Stimulated activated naive CD8-positive, alpha-beta T cell treated with anti-CD3 and anti-CD28 coated beads, Interleukin-15, amount 100 ng/mL, for 72 hours (primary cell): Measurements from ENCODE around the gene NDUFB10.

Experiments
- ATAC-seq: fragments of 150-1000 bp; cut with Tn5 transposase; 2 replicates; pipeline ENCODE4 v1.10.0; 2021; ENCODE audit warnings: mild to moderate bottlenecking, moderate library complexity
- DNase-seq, 2 donors: peaks; one replicate each; pipeline ENCODE4 v3.0.0; 2021 to 2022
- H3K27ac Mint-ChIP-seq, 2 donors: one replicate each; pipeline ENCODE4 v1.8.0; 2022; ENCODE audit warnings: mild to moderate bottlenecking in 2 of 2, mixed read lengths in 2 of 2, moderate library complexity in 2 of 2
- H3K27me3 Mint-ChIP-seq: one replicate; pipeline ENCODE4 v1.8.0; 2022; ENCODE audit warnings: mixed read lengths
- H3K4me1 Mint-ChIP-seq: one replicate; pipeline ENCODE4 v1.8.0; 2022; ENCODE audit warnings: mild to moderate bottlenecking, mixed read lengths
- H3K4me3 Mint-ChIP-seq, 2 donors: one replicate each; pipeline ENCODE4 v1.8.0; 2022; ENCODE audit warnings: mild to moderate bottlenecking in 2 of 2, mixed read lengths in 2 of 2, moderate library complexity in 1 of 2
- H3K9me3 Mint-ChIP-seq, 2 donors: one replicate each; pipeline ENCODE4 v1.8.0; 2022; ENCODE audit warnings: mixed read lengths in 2 of 2

NDUFB10 gene

DNA sequence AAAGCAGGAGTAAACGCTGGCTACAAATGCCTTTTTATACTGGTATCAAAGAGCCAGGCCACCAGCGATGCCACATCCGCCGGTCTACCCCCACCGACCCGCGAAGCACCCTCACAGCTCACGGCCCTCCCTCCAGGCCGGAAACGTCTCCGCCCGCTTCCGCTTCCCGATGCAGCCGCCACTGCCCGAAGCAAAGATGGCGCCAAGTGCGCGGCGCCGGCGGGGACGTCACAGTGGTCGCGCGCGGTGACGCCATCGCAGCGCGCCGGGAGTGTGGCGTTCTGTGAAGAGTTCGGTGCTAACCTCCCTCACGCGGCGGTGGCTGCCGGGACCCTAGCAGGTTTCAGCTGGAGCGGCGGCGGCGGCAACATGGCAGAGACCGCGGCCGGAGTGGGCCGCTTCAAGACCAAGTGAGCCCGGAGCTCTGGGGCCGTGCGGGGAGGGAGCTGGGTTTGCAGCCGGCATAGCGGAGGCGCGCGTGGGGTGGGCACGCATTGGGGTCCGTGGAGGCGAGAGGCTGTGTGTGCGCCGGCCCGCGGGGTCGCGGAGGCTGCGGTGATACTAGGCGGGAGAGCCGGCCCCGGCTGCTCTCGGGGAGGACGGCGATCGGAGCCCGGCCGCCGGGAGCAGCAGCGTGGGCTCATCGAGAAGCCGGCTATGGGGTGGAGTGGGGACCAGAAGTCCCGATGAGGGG is 12.6 kb downstream of the NDUFB10 start, which contains the start of gene TBL3:
TSS of gene TBL3 (plus strand) at position 258 of the 694 bp plus-strand sequence. CDS start at position 370, 112 bp downstream.
- peak; percentile 97 to 98 for DNase-seq
- peaks cover 54% of the 10 kb centered on the region for H3K4me1 Mint-ChIP-seq
- ATAC-seq, result peak; percentile 97
- no peaks in the 10 kb centered on the region for H3K27me3 Mint-ChIP-seq
- peak within 1 kb of the TSS; percentile 94 to 99 for H3K27ac Mint-ChIP-seq
- no peaks in the 10 kb centered on the region for H3K9me3 Mint-ChIP-seq
- H3K4me3 Mint-ChIP-seq, result peak within 1 kb of the TSS; percentile 94 to 100

DNA sequence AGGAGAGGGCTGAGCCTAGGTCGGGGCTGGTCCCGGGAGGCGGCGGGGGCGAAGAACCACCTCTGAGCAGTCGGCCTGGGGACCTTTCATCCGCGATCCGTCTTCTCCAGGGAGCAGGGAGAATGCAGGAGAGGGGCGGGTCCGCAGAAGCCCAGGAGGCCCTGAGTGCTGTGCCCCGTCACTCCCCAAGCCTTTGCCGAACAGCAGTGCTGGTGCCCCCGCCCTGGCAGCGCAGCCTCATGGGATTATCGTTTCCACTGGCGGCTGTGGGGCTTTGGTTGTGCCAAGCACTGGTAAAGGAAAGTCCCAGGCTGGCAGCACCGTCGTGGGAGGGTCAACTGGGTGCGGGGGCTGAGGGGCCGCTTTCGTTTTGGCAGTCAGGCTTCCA is 13.1 kb downstream of the NDUFB10 start:
- Mint-ChIP-seq H3K27me3 (no peaks in the 10 kb centered on the region), H3K4me1 (peaks cover 49% of the 10 kb centered on the region), H3K4me3 (peak overlapping the region; percentile 94 to 100), H3K27ac (peak overlapping the region; percentile 94 to 99), H3K9me3 (no peaks in the 10 kb centered on the region)
- no peak for ATAC-seq
- peak in 1 of 2 donors; percentile 26 for DNase-seq

GRCh38 chr16:1973461-1974156 is 14.3 kb downstream of the NDUFB10 start:
- no peaks in the 10 kb centered on the region for H3K27me3 Mint-ChIP-seq
- ATAC-seq, result no peak
- no peaks in the 10 kb centered on the region for H3K9me3 Mint-ChIP-seq
- no peak for DNase-seq
- H3K4me1 Mint-ChIP-seq, result peaks cover 46% of the 10 kb centered on the region
- peak overlapping the region; percentile 37 to 99 for H3K27ac Mint-ChIP-seq
- peak overlapping the region; percentile 12 to 60 for H3K4me3 Mint-ChIP-seq

GRCh38 chr16:1974157-1975070 is 15.1 kb downstream of the NDUFB10 start:
- DNase-seq, result no peak
- Mint-ChIP-seq H3K4me1 (peaks cover 46% of the 10 kb centered on the region), H3K4me3 (no peak overlapping the region), H3K27ac (no peak overlapping the region), H3K9me3 (no peaks in the 10 kb centered on the region), H3K27me3 (peaks cover 1% of the 10 kb centered on the region)
- ATAC-seq, result no peak

DNA sequence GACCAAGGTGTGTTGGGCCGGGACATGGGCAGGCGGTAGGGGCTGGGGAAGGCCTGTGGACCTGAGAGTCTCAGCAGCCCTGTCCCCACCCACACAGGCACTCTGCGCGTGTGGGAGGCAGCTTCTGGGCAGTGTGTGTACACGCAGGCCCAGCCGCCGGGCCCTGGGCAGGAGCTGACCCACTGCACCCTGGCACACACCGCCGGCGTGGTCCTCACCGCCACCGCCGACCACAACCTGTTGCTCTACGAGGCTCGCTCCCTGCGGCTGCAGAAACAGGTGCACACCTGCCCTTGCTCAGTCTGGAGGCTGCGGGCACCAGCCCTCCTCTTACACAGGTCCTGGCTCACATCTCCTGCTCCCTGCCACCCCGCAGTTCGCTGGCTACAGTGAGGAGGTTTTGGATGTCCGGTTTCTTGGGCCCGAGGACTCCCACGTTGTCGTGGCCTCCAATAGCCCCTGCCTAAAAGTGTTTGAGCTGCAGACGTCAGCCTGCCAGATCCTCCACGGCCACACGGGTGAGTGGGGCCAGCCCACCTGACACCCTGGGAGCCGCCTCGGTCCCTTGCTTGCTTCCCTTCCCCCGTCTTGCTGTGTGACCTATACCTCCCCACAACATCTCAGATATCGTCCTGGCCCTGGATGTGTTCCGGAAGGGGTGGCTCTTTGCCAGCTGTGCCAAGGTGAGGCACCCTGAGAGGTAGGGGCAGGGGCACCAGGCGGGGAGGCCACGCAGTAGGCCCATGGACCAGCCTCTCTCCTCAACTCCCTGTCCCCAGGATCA is 16.3 kb downstream of the NDUFB10 start:
- Mint-ChIP-seq H3K9me3 (no peaks in the 10 kb centered on the region), H3K27ac (no peak overlapping the region), H3K4me3 (no peak overlapping the region)

DNA sequence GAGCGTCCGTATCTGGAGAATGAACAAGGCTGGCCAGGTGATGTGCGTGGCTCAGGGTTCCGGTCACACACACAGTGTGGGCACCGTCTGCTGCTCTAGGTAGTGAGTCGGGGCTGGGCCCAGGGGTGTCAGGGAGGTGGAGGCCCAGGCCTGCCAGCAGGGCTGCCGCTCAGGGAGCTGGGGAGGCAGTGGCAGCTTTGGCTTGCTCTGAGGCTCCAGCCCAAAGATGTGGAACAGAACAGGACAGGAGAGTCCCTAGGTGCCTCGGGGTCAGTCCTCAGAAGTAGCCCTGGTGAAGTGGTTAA is 16.8 kb downstream of the NDUFB10 start:
- DNase-seq (no peak), ATAC-seq (no peak)
- Mint-ChIP-seq H3K4me3 (no peak overlapping the region), H3K27me3 (peaks cover 19% of the 10 kb centered on the region), H3K4me1 (peaks cover 44% of the 10 kb centered on the region), H3K9me3 (no peaks in the 10 kb centered on the region), H3K27ac (no peak overlapping the region)

More for the DNA sequence above, 16.3 kb downstream of the NDUFB10 start:
- Mint-ChIP-seq H3K4me1 (peaks cover 44% of the 10 kb centered on the region), H3K27me3 (peaks cover 13% of the 10 kb centered on the region)
- DNase-seq, result no peak
- ATAC-seq, result no peak

DNA sequence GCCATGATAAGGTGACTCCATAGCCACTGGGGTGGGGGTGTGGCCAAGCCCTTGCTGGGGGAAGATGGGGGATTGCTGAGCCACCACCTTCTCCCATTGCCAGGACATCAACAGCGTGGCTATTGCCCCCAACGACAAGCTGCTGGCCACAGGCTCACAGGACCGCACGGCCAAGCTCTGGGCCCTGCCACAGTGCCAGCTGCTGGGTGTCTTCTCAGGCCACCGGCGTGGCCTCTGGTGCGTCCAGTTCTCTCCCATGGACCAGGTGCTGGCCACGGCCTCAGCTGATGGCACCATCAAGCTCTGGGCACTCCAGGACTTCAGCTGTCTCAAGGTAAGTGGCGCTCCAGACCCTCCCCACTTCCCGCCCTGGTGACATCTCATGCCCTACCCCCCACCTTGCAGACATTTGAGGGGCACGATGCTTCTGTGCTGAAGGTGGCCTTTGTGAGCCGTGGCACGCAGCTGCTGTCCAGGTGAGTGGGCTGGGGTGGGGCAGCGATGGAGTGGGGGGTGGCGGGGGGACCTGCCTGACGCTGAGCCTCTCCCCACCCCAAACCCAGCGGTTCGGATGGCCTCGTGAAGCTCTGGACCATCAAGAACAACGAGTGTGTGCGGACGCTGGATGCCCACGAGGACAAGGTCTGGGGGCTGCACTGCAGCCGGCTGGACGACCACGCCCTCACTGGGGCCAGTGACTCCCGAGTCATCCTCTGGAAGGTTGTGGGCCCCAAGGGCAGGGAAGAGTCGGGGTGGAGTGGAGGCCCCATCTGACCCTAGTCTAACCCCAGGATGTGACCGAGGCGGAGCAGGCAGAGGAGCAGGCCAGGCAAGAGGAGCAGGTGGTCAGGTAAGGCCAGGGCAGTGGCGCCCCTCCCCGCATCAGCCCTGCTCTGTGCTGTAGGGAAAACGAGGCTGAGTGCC is 17.9 kb downstream of the NDUFB10 start:
- peaks cover 44% of the 10 kb centered on the region for H3K4me1 Mint-ChIP-seq
- no peak overlapping the region for H3K4me3 Mint-ChIP-seq
- peaks cover 29% of the 10 kb centered on the region for H3K27me3 Mint-ChIP-seq
- H3K9me3 Mint-ChIP-seq, result no peaks in the 10 kb centered on the region
- ATAC-seq, result no peak
- no peak overlapping the region for H3K27ac Mint-ChIP-seq
- DNase-seq, result no peak

DNA sequence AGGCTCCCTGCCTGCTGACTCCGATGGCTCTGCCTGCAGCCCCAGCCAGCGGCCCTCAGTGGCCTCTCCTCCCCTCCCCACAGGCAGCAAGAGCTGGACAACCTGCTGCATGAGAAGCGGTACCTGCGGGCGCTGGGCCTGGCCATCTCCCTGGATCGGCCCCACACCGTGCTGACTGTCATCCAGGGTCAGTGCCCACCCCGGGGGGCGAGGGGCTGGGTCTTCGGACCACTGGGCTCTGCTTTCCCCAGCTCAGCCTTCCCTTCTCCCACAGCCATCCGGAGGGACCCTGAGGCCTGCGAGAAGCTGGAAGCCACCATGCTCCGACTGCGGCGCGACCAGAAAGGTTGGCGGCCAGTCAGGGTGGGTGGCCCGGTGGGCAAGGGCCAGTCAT is 18.5 kb downstream of the NDUFB10 start:
- no peak for DNase-seq
- Mint-ChIP-seq H3K27me3 (peaks cover 36% of the 10 kb centered on the region), H3K4me1 (peaks cover 46% of the 10 kb centered on the region)

DNA sequence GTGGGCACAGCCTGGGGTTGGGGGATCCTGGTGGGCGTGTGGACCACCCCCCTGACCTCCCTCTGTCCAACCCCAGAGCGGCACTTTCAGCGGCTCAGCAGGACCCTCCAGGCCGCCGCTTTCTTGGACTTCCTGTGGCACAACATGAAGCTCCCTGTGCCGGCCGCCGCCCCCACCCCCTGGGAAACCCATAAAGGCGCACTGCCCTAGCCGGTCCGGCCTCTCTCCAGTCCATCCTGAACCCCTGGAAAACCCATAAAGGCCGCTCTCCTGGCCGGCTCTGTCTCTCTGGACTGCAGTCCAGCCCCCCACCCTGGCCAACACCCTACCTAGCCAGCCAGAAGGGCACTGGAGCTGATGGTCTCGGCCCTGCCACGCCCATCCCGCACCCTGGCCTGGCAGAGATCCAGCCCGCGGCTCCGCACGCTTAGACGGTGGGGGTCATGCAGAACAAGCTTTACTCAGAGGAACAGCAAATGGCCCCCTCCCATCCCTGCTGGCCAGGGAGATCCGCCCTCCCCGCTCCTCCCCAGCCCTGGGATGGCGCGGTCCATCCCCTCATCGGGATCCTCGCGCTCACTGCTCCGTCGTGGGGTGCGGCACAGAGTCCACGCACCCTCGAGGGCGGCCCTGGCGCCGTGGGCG is 19.3 kb downstream of the NDUFB10 start:
- H3K9me3 Mint-ChIP-seq, result no peaks in the 10 kb centered on the region
- ATAC-seq (no peak), DNase-seq (no peak)
- H3K27me3 Mint-ChIP-seq, result peaks cover 43% of the 10 kb centered on the region
- H3K27ac Mint-ChIP-seq, result no peak overlapping the region
- H3K4me1 Mint-ChIP-seq, result peaks cover 43% of the 10 kb centered on the region
- no peak overlapping the region for H3K4me3 Mint-ChIP-seq

More for the DNA sequence above, 18.5 kb downstream of the NDUFB10 start:
- no peak overlapping the region for H3K4me3 Mint-ChIP-seq
- no peaks in the 10 kb centered on the region for H3K9me3 Mint-ChIP-seq
- no peak for ATAC-seq
- no peak overlapping the region for H3K27ac Mint-ChIP-seq

- peak in 1 of 2 donors; percentile 23 for DNase-seq
- Mint-ChIP-seq H3K4me1 (peaks cover 37% of the 10 kb centered on the region), H3K27me3 (peaks cover 46% of the 10 kb centered on the region), H3K9me3 (no peaks in the 10 kb centered on the region), H3K4me3 (peak overlapping the region in 1 of 2 donors; percentile 18), H3K27ac (peak overlapping the region in 1 of 2 donors; percentile 19)
- ATAC-seq, result no peak
These were observed 20.1 kb downstream of the NDUFB10 start for GRCh38 chr16:1979271-1980029.

DNA sequence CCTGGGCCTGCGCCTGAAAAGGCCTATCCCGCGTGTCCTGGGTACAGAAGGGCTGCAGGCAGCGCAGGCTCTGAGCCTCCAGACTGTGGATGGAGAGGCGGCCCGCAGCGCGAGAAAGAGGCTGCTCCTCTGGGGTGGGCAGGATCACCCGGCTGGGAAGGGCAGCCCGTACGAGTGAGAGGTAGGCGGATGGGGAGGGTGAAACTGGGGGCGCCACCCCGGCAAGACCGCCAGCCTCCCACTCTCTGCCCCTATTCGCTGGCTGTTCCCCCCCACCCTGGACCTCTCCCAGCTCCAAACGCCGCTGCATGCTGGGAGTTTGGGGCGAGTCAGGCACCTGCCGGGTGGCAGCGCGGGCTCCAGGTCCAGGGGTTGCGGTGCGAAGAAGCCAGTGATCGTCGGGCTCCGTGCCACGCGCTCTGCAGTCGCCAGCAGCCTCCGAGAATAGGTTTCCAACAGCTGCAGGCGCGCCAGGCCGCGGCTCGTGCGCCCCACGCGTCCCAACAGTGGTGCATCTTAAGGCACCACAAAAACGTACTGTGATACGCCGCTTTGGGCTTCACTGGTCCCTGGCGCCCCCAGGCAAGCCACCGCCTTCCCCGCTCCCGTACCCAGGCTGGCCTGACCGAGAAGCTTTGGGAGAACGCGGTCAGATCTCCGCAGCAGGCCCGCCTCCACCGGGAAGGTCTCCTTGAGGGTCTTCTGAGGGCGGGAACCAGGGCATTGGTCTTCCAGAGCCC is 20.9 kb downstream of the NDUFB10 start:
- DNase-seq, result no peak
- ATAC-seq, result no peak
- Mint-ChIP-seq H3K27me3 (peaks cover 46% of the 10 kb centered on the region), H3K4me1 (peaks cover 40% of the 10 kb centered on the region), H3K9me3 (no peaks in the 10 kb centered on the region), H3K27ac (peak overlapping the region in 1 of 2 donors; percentile 19), H3K4me3 (no peak overlapping the region)

GRCh38 chr16:1980770-1981087 is 21.4 kb downstream of the NDUFB10 start:
- ATAC-seq, result no peak
- no peaks in the 10 kb centered on the region for H3K9me3 Mint-ChIP-seq
- DNase-seq, result no peak
- H3K27me3 Mint-ChIP-seq, result peaks cover 46% of the 10 kb centered on the region
- no peak overlapping the region for H3K27ac Mint-ChIP-seq
- H3K4me3 Mint-ChIP-seq, result no peak overlapping the region
- peaks cover 45% of the 10 kb centered on the region for H3K4me1 Mint-ChIP-seq

DNA sequence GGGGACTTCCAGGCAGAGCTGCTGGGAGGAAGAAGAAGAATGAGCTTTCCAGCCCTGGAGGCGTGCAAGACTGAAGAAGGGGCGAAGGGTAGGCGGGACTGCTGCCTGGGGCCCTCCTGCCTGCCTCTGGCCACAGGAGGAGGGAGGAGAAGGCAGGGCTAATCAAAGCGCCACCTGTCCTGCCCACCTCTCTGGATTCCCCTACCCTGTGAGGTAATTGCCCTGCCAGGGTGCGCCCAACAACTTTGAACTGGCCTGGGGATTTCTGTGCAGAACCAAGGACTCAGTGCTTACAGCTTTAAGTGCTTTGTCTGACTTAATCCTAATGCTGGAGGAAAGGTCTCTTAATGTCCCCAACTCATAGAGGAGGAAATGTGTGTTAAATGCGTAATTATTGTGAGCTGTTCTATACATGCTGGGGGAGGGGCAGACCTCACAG is 22.1 kb downstream of the NDUFB10 start, which contains the start of gene NOXO1:
TSS of gene NOXO1 (minus strand) at position 72 of the 439 bp plus-strand sequence. CDS start 290 bp downstream, outside the sequence.
- Mint-ChIP-seq H3K9me3 (no peaks in the 10 kb centered on the region), H3K4me3 (peak within 1 kb of the TSS in 1 of 2 donors; percentile 6), H3K27me3 (peaks cover 46% of the 10 kb centered on the region), H3K27ac (no peak within 1 kb of the TSS), H3K4me1 (peaks cover 52% of the 10 kb centered on the region)
- peak; percentile 32 for ATAC-seq
- DNase-seq, result peak in 1 of 2 donors; percentile 44
